K562 (cell line): ENCODE data around the gene CDT1. TPM values are rescaled to one million over a fixed set of nuclear protein-coding genes. Genes with fewer than 3 reads are reported as not detected.

ENCODE experiments used
- ATF1 ChIP-seq, 2 experiments: fragments of 450-650 bp in 1 of 2; IDR thresholded peaks; 2 replicates each; pipeline ENCODE4 v1.6.1; 2016; ENCODE audit warnings: missing compliant biosample characterization in 1 of 2, missing genetic modification characterization in 1 of 2
- E2F5 ChIP-seq: sonication (generic); formaldehyde crosslinking; IDR thresholded peaks from 2 replicates; pipeline ENCODE4 v1.8.0; 2022; ENCODE audit warnings: mild to moderate bottlenecking, missing genetic modification reagents
- GABPB1 ChIP-seq: sonication (generic); formaldehyde crosslinking; IDR thresholded peaks from 2 replicates; pipeline ENCODE4 v1.8.0; 2022; ENCODE audit warnings: mild to moderate bottlenecking, missing genetic modification reagents
- MCM2 ChIP-seq: fragments of 450-650 bp; IDR thresholded peaks from 2 replicates; pipeline ENCODE4 v1.6.1; 2017; ENCODE audit warnings: low read depth, mild to moderate bottlenecking
- NFXL1 ChIP-seq: fragments of 450-650 bp; formaldehyde crosslinking; IDR thresholded peaks from 2 replicates; pipeline ENCODE4 v1.4.0; 2021; ENCODE audit warnings: mild to moderate bottlenecking
- RFX1 ChIP-seq: fragments of 450-650 bp; IDR thresholded peaks from 2 replicates; pipeline ENCODE4 v1.6.1; 2016; ENCODE audit warnings: mild to moderate bottlenecking, moderate library complexity
- RFX5 ChIP-seq: IDR thresholded peaks from 2 replicates; pipeline ENCODE4 v1.6.1; 2011; ENCODE audit warnings: low read depth, mild to moderate bottlenecking, improper control_type of control experiment, low read length
- SIRT6 ChIP-seq: IDR thresholded peaks from one replicate; pipeline ENCODE4 v1.6.1; 2012; ENCODE audit warnings: low read depth, mild to moderate bottlenecking, control low read depth, inconsistent platforms, low read length, moderate library complexity
- TAF1 ChIP-seq: IDR thresholded peaks from 2 replicates; pipeline ENCODE4 v1.6.1; 2011; ENCODE audit warnings: mild to moderate bottlenecking, low read length, moderate library complexity; ENCODE audit not compliant: insufficient read depth, control insufficient read depth, severe bottlenecking; ENCODE audit errors: extremely low read depth
- TEAD1 ChIP-seq, 2 experiments: fragments of 450-650 bp in 1 of 2; sonication (generic) in 1 of 2; formaldehyde crosslinking; IDR thresholded peaks; 2 replicates each; pipeline versions ENCODE4 v1.4.0 to v1.8.0; 2020 to 2022; ENCODE audit warnings: mild to moderate bottlenecking in 2 of 2, missing genetic modification reagents in 1 of 2
- ZBTB40 ChIP-seq, 2 experiments: fragments of 450-650 bp in 1 of 2; sonication (generic) in 1 of 2; formaldehyde crosslinking in 1 of 2; IDR thresholded peaks; 2 replicates each; pipeline versions ENCODE4 v1.7.1 to v1.9.0; 2016 to 2022; ENCODE audit warnings: inconsistent platforms in 1 of 2, mild to moderate bottlenecking in 1 of 2, missing genetic modification reagents in 1 of 2
- ZNF584 ChIP-seq: fragments of 200-800 bp; sonication (Bioruptor generic); IDR thresholded peaks from 2 replicates; pipeline ENCODE4 v1.6.1; 2016; ENCODE audit warnings: low read depth, mild to moderate bottlenecking, missing genetic modification characterization, missing compliant biosample characterization
- ZNF592 ChIP-seq: fragments of 450-650 bp; IDR thresholded peaks from 2 replicates; pipeline ENCODE4 v1.6.1; 2017; ENCODE audit warnings: antibody characterized with exemption, mild to moderate bottlenecking
- polyA plus RNA-seq, 8 experiments: library from polyadenylated mRNA; depleted of rRNA in 4 of 8; stranded (reverse) in 5 of 8; unstranded in 3 of 8; fragments of >200 nt; fragmentation: Nextera tagmentation in 2 of 8; fragmentation: Illumina TruSeq in 1 of 8; extraction: Ambion mirVana in 2 of 8; extraction: Trizol in 1 of 8; gene quantifications; 2 replicates each; pipeline versions ENCODE4 v1.2.1 to v1.2.3, GENCODE V29; 2011 to 2014; ENCODE audit warnings: inconsistent platforms in 1 of 8, missing spikeins in 1 of 8
- total RNA-seq, 7 experiments: library from RNA; depleted of rRNA in 6 of 7; stranded (reverse); fragments of >200 nt in 6 of 7; fragmentation: Illumina TruSeq in 2 of 7; extraction: Trizol in 2 of 7; gene quantifications; 2 replicates each; pipeline versions ENCODE4 v1.2.1 to v1.2.3, GENCODE V29; 2011 to 2021; ENCODE audit warnings: low replicate concordance in 1 of 7

Gene CDT1
- total and polyA plus RNA-seq, 9 of the 15 experiments (the other 6 are each of a cell fraction or from before 2014, with no cell fraction given) = 0.92 to 178 (median 14.2) TPM

GRCh38 chr16:88839026-88839529 lies 35.5 kb downstream of the CDT1 start (continued):
- TF ChIP-seq ZBTB40 (IDR thresholded peaks at IDR 0.05) (no peak), ZBTB40 (CRISPR knock-in tag; IDR thresholded peaks at IDR 0.05) (0 out of 2 replicates have a peak, but pooled peaks have one; percentile 19), E2F5 (no peak), RFX1 (no peak), TEAD1 (CRISPR knock-in tag; IDR thresholded peaks at IDR 0.05) (0 out of 4 replicates have a peak, but pooled peaks of 1 of the 2 experiments have one; percentile 41), GABPB1 (CRISPR knock-in tag) (peak; percentile 85), NFXL1 (CRISPR knock-in tag) (no peak), RFX5 (no peak), ATF1 (CRISPR knock-in tag; IDR thresholded peaks at IDR 0.05) (peak; percentile 33; the same call in 1 of the 2 replicates), ATF1 (tag; IDR thresholded peaks at IDR 0.05) (no peak), ZNF584 (CRISPR knock-in tag) (no peak), MCM2 (no peak), SIRT6 (no peak), TAF1 (no peak), ZNF592 (peak; percentile 58; the same call in 1 of the 2 replicates)
